ENCODE measurements around the gene DCDC2B.

DNA sequence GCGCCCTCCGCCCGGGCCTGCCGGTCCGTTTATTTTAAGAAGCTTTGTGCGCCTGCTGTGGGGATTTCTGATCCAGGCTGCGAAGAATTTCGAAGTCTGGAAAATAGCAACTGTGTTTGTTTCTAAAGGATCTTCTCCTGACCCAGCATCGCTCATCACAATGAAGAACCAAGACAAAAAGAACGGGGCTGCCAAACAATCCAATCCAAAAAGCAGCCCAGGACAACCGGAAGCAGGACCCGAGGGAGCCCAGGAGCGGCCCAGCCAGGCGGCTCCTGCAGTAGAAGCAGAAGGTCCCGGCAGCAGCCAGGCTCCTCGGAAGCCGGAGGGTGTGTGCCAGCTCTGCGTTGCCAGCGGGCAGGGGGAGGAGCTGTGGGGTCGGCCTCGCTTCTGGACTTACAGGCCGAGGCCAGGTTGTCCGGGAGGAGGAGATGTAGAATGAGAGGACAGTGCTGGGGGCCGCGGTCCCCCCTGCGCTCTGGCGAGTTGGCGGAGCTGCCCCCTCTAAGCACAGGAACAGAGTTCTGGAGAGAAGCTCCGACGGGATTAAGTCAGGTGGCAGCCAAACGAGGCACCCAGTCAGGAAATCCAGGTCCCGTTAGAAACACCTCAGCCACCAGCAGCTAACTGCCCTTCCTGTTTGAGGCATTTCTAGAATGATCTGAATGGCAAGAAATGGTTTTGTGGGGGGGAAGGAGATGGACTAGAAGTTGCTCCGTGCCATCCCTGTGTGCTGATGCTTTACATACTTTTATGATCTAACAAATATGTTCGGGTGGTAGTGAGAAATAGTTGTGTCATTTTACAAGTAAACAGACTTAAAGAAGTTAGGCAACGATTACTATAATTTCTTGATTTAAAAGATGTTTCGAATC, 28.5 kb upstream of the DCDC2B start:
- TF ChIP-seq EZH2 (IDR thresholded peaks at IDR 0.05; ENCODE audit: borderline replicate concordance, low read depth, low read length, severe bottlenecking) = no peak
- TF ChIP-seq, protein P1, sequence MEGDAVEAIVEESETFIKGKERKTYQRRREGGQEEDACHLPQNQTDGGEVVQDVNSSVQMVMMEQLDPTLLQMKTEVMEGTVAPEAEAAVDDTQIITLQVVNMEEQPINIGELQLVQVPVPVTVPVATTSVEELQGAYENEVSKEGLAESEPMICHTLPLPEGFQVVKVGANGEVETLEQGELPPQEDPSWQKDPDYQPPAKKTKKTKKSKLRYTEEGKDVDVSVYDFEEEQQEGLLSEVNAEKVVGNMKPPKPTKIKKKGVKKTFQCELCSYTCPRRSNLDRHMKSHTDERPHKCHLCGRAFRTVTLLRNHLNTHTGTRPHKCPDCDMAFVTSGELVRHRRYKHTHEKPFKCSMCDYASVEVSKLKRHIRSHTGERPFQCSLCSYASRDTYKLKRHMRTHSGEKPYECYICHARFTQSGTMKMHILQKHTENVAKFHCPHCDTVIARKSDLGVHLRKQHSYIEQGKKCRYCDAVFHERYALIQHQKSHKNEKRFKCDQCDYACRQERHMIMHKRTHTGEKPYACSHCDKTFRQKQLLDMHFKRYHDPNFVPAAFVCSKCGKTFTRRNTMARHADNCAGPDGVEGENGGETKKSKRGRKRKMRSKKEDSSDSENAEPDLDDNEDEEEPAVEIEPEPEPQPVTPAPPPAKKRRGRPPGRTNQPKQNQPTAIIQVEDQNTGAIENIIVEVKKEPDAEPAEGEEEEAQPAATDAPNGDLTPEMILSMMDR (IDR thresholded peaks at IDR 0.05; ENCODE audit: borderline replicate concordance, extremely low read depth, low read length, poor library complexity, severe bottlenecking) = no peak

Data from DND-41 (cell line).